KMS-11 (cell line): ENCODE data around the gene FIGNL1.

Experiments used
- H2AFZ ChIP-seq: fragments of 200-600 bp; sonication (generic); 2 replicates; pipeline ENCODE4 v1.6.1; 2016; ENCODE audit warnings: antibody characterized with exemption, mixed run types, low read depth
- H3K27ac ChIP-seq: fragments of 200-600 bp; sonication (generic); 2 replicates; pipeline ENCODE4 v1.6.1; 2016; ENCODE audit warnings: mild to moderate bottlenecking, mixed run types
- H3K27me3 ChIP-seq: fragments of 200-600 bp; sonication (generic); 2 replicates; pipeline ENCODE4 v1.6.1; 2017; ENCODE audit warnings: mild to moderate bottlenecking, low read depth, mixed run types, moderate library complexity; ENCODE audit not compliant: insufficient read depth
- H3K36me3 ChIP-seq: fragments of 200-600 bp; sonication (generic); 2 replicates; pipeline ENCODE4 v1.6.1; 2017; ENCODE audit warnings: mild to moderate bottlenecking, mixed run types; ENCODE audit not compliant: insufficient read depth
- H3K4me1 ChIP-seq: fragments of 200-600 bp; sonication (generic); 2 replicates; pipeline ENCODE4 v1.6.1; 2016; ENCODE audit warnings: mild to moderate bottlenecking, low read depth, mixed run types; ENCODE audit not compliant: poor library complexity, severe bottlenecking
- H3K4me2 ChIP-seq: fragments of 200-600 bp; sonication (generic); 2 replicates; pipeline ENCODE4 v1.7.0; 2016; ENCODE audit warnings: mild to moderate bottlenecking, mixed run types
- H3K4me3 ChIP-seq: fragments of 200-600 bp; sonication (generic); IDR thresholded peaks from 2 replicates; pipeline ENCODE4 v1.6.1; 2017; ENCODE audit warnings: low read depth, low read length, mixed read lengths; ENCODE audit not compliant: insufficient read depth
- H3K79me2 ChIP-seq: fragments of 200-600 bp; sonication (generic); 2 replicates; pipeline ENCODE4 v1.6.1; 2016; ENCODE audit warnings: low read depth, mixed run types; ENCODE audit not compliant: insufficient read depth
- H3K9ac ChIP-seq: fragments of 200-600 bp; sonication (generic); 2 replicates; pipeline ENCODE4 v1.6.1; 2016; ENCODE audit warnings: mild to moderate bottlenecking, mixed run types
- H4K20me1 ChIP-seq: fragments of 200-600 bp; sonication (generic); 2 replicates; pipeline ENCODE4 v1.6.1; 2016; ENCODE audit warnings: mild to moderate bottlenecking, mixed run types; ENCODE audit not compliant: insufficient read depth
- TF ChIP-seq, protein P1 (sequence below): fragments of 200-600 bp; sonication (generic); conservative IDR thresholded peaks from 2 replicates; pipeline ENCODE4 v1.6.1; 2017; ENCODE audit warnings: low read depth, mild to moderate bottlenecking, antibody characterized with exemption, low read length, moderate library complexity, mixed read lengths

FIGNL1 gene

GRCh38 chr7:50415844-50416364 is 34.2 kb downstream of the FIGNL1 start:
- H3K4me1 ChIP-seq, result peaks cover 6% of the 10 kb centered on the region
- no peak overlapping the region for H2AFZ ChIP-seq
- H3K27ac ChIP-seq, result no peak overlapping the region
- TF ChIP-seq, protein P1, sequence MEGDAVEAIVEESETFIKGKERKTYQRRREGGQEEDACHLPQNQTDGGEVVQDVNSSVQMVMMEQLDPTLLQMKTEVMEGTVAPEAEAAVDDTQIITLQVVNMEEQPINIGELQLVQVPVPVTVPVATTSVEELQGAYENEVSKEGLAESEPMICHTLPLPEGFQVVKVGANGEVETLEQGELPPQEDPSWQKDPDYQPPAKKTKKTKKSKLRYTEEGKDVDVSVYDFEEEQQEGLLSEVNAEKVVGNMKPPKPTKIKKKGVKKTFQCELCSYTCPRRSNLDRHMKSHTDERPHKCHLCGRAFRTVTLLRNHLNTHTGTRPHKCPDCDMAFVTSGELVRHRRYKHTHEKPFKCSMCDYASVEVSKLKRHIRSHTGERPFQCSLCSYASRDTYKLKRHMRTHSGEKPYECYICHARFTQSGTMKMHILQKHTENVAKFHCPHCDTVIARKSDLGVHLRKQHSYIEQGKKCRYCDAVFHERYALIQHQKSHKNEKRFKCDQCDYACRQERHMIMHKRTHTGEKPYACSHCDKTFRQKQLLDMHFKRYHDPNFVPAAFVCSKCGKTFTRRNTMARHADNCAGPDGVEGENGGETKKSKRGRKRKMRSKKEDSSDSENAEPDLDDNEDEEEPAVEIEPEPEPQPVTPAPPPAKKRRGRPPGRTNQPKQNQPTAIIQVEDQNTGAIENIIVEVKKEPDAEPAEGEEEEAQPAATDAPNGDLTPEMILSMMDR, result no peak
- H3K4me2 ChIP-seq, result no peak overlapping the region
- H3K9ac ChIP-seq, result no peak overlapping the region
- H3K79me2 ChIP-seq, result no peaks in the 10 kb centered on the region
- no peak overlapping the region for H3K4me3 ChIP-seq
- no peaks in the 10 kb centered on the region; the same call in 1 of the 2 replicates for H4K20me1 ChIP-seq
- H3K27me3 ChIP-seq, result no peaks in the 10 kb centered on the region
- H3K36me3 ChIP-seq, result no peaks in the 10 kb centered on the region

DNA sequence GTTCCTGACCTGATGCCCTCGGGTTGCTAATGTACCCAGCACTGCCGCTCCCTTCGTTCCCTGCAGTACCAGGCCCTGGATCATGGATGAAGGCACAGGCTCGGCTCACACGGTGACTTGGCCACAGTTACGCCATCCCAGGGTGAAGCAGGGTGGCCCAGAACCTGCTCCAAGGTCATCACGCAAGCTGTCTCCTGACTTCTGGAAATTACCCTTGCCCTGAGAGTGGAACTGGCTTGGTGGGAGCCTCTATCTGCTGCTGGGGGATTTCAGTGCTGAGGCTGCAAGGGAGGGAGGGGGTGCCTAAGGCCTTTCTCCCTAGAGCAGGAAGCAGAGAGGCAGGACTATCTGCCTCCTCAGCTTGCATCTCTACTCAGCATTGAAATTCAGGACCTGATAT is 36.6 kb downstream of the FIGNL1 start:
- Histone ChIP-seq H3K4me1 (peaks cover 6% of the 10 kb centered on the region), H3K79me2 (no peaks in the 10 kb centered on the region), H3K27me3 (no peaks in the 10 kb centered on the region), H3K36me3 (no peaks in the 10 kb centered on the region), H4K20me1 (no peaks in the 10 kb centered on the region; the same call in 1 of the 2 replicates), H2AFZ (no peak overlapping the region), H3K27ac (no peak overlapping the region), H3K4me2 (no peak overlapping the region), H3K9ac (no peak overlapping the region), H3K4me3 (no peak overlapping the region)
- TF ChIP-seq, protein P1, result no peak

- H3K9ac ChIP-seq, result no peak overlapping the region
- TF ChIP-seq, protein P1, result no peak
- H4K20me1 ChIP-seq, result no peaks in the 10 kb centered on the region; the same call in 1 of the 2 replicates
- H3K4me2 ChIP-seq, result no peak overlapping the region
- H2AFZ ChIP-seq, result no peak overlapping the region
- H3K36me3 ChIP-seq, result no peaks in the 10 kb centered on the region
- H3K4me1 ChIP-seq, result peaks cover 6% of the 10 kb centered on the region
- H3K27me3 ChIP-seq, result no peaks in the 10 kb centered on the region
- no peak overlapping the region for H3K27ac ChIP-seq
- no peaks in the 10 kb centered on the region for H3K79me2 ChIP-seq
- no peak overlapping the region for H3K4me3 ChIP-seq
Observed at GRCh38 chr7:50412973-50413372, 37.2 kb downstream of the FIGNL1 start.

DNA sequence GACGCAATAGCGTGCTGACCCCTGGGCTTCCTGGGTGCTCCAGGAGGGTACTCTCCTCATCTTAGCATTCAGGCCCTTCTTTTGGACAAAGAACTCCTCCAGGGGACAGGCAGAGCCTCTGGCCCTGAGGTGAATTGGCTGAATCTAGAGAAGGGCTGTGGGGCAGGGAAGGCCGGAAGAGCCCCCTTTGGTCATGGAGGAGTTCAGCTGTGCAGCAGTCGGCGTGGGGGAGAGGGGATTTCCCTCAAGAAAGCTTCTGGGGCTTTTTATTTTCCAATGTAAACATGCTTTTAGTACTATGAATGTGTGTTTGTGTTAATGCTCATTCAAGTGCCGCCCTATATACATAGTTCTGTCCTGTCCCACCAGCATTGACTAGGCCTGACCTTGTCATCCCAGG is 38.8 kb downstream of the FIGNL1 start:
- H3K36me3 ChIP-seq, result no peaks in the 10 kb centered on the region
- no peak overlapping the region for H3K27ac ChIP-seq
- no peaks in the 10 kb centered on the region for H3K27me3 ChIP-seq
- H2AFZ ChIP-seq, result no peak overlapping the region
- no peak overlapping the region for H3K4me3 ChIP-seq
- TF ChIP-seq, protein P1, result no peak
- peaks cover 6% of the 10 kb centered on the region for H3K4me1 ChIP-seq
- no peak overlapping the region for H3K9ac ChIP-seq
- H4K20me1 ChIP-seq, result no peaks in the 10 kb centered on the region
- H3K79me2 ChIP-seq, result no peaks in the 10 kb centered on the region
- H3K4me2 ChIP-seq, result no peak overlapping the region
